LNCaP clone FGC (cell line): ENCODE results near the gene SCRN1.

Source experiments
- DNase-seq: peaks from one replicate; pipeline ENCODE4 v3.0.0-alpha.2; 2011; ENCODE audit warnings: low read depth
- H3K4me3 ChIP-seq: 2 replicates; pipeline ENCODE4 v1.5.1; 2011; ENCODE audit warnings: mild to moderate bottlenecking, low read depth, low read length, control low read depth
- CTCF ChIP-seq: IDR thresholded peaks from 2 replicates; pipeline ENCODE4 v1.5.1; 2012; ENCODE audit warnings: mild to moderate bottlenecking; ENCODE audit not compliant: control insufficient read depth, insufficient read depth; ENCODE audit errors: extremely low read depth

The SCRN1 gene

DNA sequence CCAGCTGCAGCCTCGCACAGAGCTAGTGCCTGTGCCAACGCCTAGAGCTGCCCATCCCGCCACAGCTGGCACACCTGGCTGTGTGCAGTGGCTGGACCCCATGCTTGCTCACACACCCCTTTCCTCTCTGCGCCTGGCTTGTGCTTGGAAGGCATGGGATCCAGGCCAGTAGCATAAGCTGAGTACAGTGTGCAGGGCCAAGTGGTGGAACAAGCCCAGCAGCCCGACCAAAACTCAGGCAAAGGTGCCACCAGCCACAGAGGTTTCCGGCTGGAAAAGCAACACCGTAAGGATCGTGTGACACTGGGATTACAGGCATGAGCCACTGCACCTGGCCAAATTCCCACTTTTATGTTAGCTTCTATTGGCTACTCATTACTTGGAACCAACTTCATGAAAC lies 38.4 kb downstream of the SCRN1 start:
- no peak for DNase-seq
- H3K4me3 ChIP-seq: no peak overlapping the region
- TF ChIP-seq CTCF: no peak

- no peak for TF ChIP-seq CTCF
- no peak for DNase-seq
- no peak overlapping the region for H3K4me3 ChIP-seq
Measured at GRCh38 chr7:29950480-29950879, 39.1 kb downstream of the SCRN1 start.

GRCh38 chr7:29948587-29948986 lies 41.0 kb downstream of the SCRN1 start:
- TF ChIP-seq CTCF: no peak
- no peak for DNase-seq
- no peak overlapping the region for H3K4me3 ChIP-seq

GRCh38 chr7:29946428-29947186 lies 43.0 kb downstream of the SCRN1 start:
- no peak for DNase-seq
- H3K4me3 ChIP-seq: no peak overlapping the region
- peak; percentile 37 for TF ChIP-seq CTCF

DNA sequence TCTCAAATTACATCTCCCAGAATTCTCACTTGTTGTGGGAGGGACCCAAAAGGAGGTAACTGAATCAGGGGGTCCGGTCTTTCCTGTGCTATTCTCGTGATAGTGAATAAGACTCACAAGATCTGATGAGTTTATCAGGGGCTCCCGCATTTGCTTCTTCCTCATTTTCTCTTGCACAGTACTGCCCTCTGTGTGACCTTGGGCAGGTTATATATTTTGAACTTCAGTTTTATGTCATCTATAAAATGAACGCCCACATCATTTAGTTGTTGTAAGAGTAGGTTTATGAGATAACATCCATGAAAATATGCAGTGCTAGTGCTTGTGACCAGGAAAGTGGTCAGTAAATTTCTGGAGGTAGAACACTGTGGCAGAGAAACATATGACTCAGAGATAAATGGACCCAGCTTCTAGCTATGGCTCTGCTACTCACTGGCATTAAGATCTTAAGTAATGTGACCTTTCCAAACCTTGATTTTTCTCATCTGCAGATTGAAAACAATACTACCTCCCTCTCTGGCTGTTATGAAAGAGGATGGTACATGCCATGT lies 44.3 kb downstream of the SCRN1 start:
- no peak for DNase-seq
- no peak for TF ChIP-seq CTCF
- H3K4me3 ChIP-seq: no peak overlapping the region

DNA sequence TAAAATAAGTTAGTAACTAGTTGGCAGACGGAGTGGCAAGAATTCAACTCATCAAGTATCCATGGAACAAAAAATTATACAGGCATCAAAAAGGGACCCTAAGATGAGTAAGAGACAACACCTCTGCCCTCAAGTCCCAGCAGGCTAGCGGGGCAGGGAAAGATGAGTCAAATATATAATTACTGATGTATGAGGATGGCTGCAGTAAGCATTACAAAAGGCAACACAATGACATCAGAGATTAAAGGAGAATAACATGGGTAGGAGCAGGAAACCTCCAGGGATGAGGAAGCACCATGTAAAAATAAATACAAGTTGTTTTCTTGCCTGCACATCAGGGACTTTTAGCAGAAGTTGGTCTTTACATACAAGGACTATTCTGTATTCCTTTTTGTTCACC lies 49.4 kb downstream of the SCRN1 start:
- no peak for TF ChIP-seq CTCF
- no peak overlapping the region for H3K4me3 ChIP-seq
- no peak for DNase-seq

GRCh38 chr7:29937132-29937531 lies 52.5 kb downstream of the SCRN1 start:
- no peak overlapping the region for H3K4me3 ChIP-seq
- no peak for TF ChIP-seq CTCF
- DNase-seq: no peak
